GM23338 (cell line): ENCODE results near the gene MPST.
A peak's percentile ranks its signal among the peaks of the same experiment; 100 is the strongest.

ENCODE experiments used
- CTCF ChIP-seq, 2 experiments: fragments of 200-600 bp in 1 of 2; sonication (generic) in 1 of 2; conservative IDR thresholded peaks; 2 replicates each; pipeline versions ENCODE4 v1.5.1 to v1.6.1; 2016 to 2017; ENCODE audit warnings: antibody characterized with exemption in 2 of 2, low read depth in 2 of 2, mild to moderate bottlenecking in 2 of 2, moderate library complexity in 1 of 2
- EZH2 ChIP-seq: fragments of 200-600 bp; sonication (generic); IDR thresholded peaks from one replicate; pipeline ENCODE4 v1.8.0; 2017; ENCODE audit warnings: antibody characterized with exemption, mild to moderate bottlenecking, low read depth; ENCODE audit not compliant: unreplicated experiment
- EZH2phosphoT487 ChIP-seq: fragments of 200-600 bp; sonication (generic); IDR thresholded peaks from one replicate; pipeline ENCODE4 v1.8.1; 2018; ENCODE audit warnings: antibody characterized with exemption; ENCODE audit not compliant: unreplicated experiment
- POLR2AphosphoS5 ChIP-seq: IDR thresholded peaks from 2 replicates; pipeline ENCODE4 v1.6.1; 2016; ENCODE audit warnings: antibody characterized with exemption, low read depth
- STAT1 ChIP-seq: IDR thresholded peaks from one replicate; pipeline ENCODE4 v1.6.1; 2016; ENCODE audit warnings: antibody characterized with exemption; ENCODE audit not compliant: unreplicated experiment

GRCh38 chr22:37030560-37031281 lies 11.2 kb downstream of the MPST start:
- TF ChIP-seq CTCF (conservative IDR thresholded peaks at IDR 0.05; ENCODE audit: low read depth in 2 of 2) = peak; percentile 45
- no peak for TF ChIP-seq EZH2
- no peak for TF ChIP-seq EZH2phosphoT487
- no peak for TF ChIP-seq STAT1
- no peak; the same call in 1 of the 2 replicates for TF ChIP-seq POLR2AphosphoS5
